ENCODE measurements around the gene SBF2. TPM values are rescaled to one million over a fixed set of nuclear protein-coding genes. Genes with fewer than 3 reads are reported as not detected.
"Not testable (repeated sequence)": the region's sequence is repeated elsewhere in the genome, so short reads cannot be mapped to it uniquely, and the experiment has no call there.

The SBF2 gene
- total RNA-seq, 2 experiments from 2014 or later, result 6.0 to 6.1 TPM

GRCh38 chr11:10041748-10042446 is 252.1 kb downstream of the SBF2 start:
- no peak for DNase-seq
- peaks cover 16% of the 10 kb centered on the region for H3K36me3 Mint-ChIP-seq
- H3K9me3 Mint-ChIP-seq, result peaks cover 14% of the 10 kb centered on the region
- no peak overlapping the region for H3K27ac Mint-ChIP-seq
- no peaks in the 10 kb centered on the region for H3K27me3 Mint-ChIP-seq
- no peak overlapping the region for H3K4me3 Mint-ChIP-seq
- no peaks in the 10 kb centered on the region for H3K4me1 Mint-ChIP-seq

- no peak for DNase-seq
- peaks cover 17% of the 10 kb centered on the region for H3K36me3 Mint-ChIP-seq
- H3K4me3 Mint-ChIP-seq, result no peak overlapping the region
- H3K9me3 Mint-ChIP-seq, result peaks cover 12% of the 10 kb centered on the region
- no peak overlapping the region for H3K27ac Mint-ChIP-seq
- no peaks in the 10 kb centered on the region for H3K4me1 Mint-ChIP-seq
- H3K27me3 Mint-ChIP-seq, result no peaks in the 10 kb centered on the region
Observed at GRCh38 chr11:10041332-10041731, 252.7 kb downstream of the SBF2 start.

DNA sequence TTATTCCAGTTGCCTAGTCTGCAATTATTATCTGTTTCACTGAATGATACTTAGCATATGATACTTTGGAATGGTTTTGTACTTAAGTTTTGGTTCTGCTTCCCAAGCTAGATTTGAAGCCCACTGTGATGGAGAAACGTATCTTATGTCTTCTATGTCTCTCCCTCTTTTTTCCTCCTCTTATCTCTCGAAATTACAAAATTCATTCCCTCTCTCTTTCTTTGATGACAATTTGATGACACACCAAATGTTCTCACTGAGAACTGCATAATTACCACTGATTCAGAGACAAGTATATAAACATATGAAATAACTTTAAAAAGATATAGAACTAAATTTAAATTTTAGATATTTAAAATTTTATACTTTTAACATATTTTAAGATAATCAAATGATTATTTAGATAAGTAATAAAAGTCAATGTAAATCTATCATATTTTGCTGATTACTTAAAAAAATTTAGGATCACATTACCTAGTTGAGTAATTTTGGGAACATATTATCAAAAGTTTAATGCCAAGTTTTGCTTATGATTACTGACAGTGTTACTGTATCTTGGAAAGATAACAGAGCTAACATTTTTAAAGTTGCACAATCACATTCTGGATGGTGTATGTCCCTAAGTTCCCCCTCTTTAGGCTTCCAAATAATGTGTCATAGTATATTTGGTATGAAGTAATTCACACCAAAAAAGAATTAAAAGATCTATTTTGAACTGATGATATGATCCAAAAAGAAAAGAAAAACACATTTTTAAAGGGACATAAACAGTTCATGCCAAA is 255.3 kb downstream of the SBF2 start:
- H3K4me1 Mint-ChIP-seq, result no peaks in the 10 kb centered on the region
- peaks cover 14% of the 10 kb centered on the region for H3K36me3 Mint-ChIP-seq
- DNase-seq, result no peak
- H3K4me3 Mint-ChIP-seq, result no peak overlapping the region
- H3K9me3 Mint-ChIP-seq, result peaks cover 7% of the 10 kb centered on the region
- no peaks in the 10 kb centered on the region for H3K27me3 Mint-ChIP-seq
- H3K27ac Mint-ChIP-seq, result no peak overlapping the region

DNA sequence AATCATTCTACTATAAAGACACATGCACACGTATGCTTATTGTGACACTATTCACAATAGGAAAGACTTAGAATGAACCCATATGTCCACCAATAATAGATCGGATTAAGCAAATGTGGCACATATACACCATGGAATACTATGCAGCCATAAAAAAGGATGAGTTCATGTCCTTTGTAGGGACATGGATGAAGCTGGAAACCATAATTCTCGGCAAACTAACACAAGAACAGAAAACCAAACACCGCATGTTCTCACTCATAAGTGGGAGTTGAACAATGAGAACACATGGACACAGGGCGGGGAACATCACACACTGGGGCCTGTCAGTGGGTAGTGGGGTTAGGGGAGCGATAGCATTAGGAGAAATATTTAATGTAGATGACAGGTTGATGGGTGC is 258.1 kb downstream of the SBF2 start:
- not testable (repeated sequence) for H3K4me3 Mint-ChIP-seq, H3K36me3 Mint-ChIP-seq, DNase-seq, H3K27me3 Mint-ChIP-seq, H3K4me1 Mint-ChIP-seq, H3K27ac Mint-ChIP-seq, H3K9me3 Mint-ChIP-seq

- H3K27me3 Mint-ChIP-seq, result no peaks in the 10 kb centered on the region
- H3K4me1 Mint-ChIP-seq, result no peaks in the 10 kb centered on the region
- no peak overlapping the region for H3K27ac Mint-ChIP-seq
- H3K36me3 Mint-ChIP-seq, result peaks cover 5% of the 10 kb centered on the region
- H3K4me3 Mint-ChIP-seq, result no peak overlapping the region
- H3K9me3 Mint-ChIP-seq, result peaks cover 5% of the 10 kb centered on the region
- DNase-seq, result no peak
Observed at GRCh38 chr11:10032935-10033334, 261.1 kb downstream of the SBF2 start.

DNA sequence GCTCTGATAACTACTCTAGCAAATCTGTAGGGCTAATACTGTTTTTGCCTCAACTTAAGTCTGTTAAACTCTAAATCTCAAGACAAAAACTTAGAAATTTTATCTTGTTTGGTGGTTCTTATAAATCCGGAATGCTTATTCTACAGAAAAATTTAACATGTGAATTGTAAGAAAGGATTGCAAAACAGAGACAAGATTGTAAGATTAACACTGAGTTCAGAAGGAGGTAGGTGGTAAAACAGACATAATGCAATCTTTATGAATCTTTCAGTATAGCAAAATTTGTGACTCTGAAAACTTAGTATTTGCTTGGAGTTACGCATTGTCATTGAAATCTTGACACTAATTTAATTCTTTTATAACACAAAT is 263.9 kb downstream of the SBF2 start:
- H3K4me3 Mint-ChIP-seq, result no peak overlapping the region
- no peaks in the 10 kb centered on the region for H3K9me3 Mint-ChIP-seq
- H3K27me3 Mint-ChIP-seq, result no peaks in the 10 kb centered on the region
- H3K36me3 Mint-ChIP-seq, result peaks cover 5% of the 10 kb centered on the region
- DNase-seq, result no peak
- no peak overlapping the region for H3K27ac Mint-ChIP-seq
- no peaks in the 10 kb centered on the region for H3K4me1 Mint-ChIP-seq

GRCh38 chr11:10029386-10030121 is 264.5 kb downstream of the SBF2 start:
- no peak for DNase-seq
- no peaks in the 10 kb centered on the region for H3K9me3 Mint-ChIP-seq
- H3K27ac Mint-ChIP-seq, result no peak overlapping the region
- H3K27me3 Mint-ChIP-seq, result no peaks in the 10 kb centered on the region
- peaks cover 5% of the 10 kb centered on the region for H3K36me3 Mint-ChIP-seq
- H3K4me1 Mint-ChIP-seq, result no peaks in the 10 kb centered on the region
- no peak overlapping the region for H3K4me3 Mint-ChIP-seq

DNA sequence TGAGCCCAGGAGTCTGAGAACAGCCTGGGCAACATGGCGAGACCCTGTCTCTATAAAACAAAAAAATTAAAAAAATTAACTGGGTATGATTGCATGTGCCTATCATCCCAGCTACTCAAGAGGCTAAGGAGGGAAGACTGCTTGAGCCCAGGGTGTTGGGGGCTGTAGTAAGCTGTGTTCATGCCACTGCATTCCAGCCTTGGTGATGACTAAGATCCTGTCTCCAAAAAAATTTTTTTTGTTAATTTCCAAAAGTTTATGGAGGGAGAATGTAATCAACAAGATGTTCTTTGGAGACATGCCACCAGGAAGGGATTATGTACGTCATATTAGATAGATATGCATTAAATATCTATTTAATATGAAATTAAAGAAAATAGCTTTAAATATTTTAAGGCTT is 267.5 kb downstream of the SBF2 start:
- H3K4me3 Mint-ChIP-seq, result no peak overlapping the region
- no peaks in the 10 kb centered on the region for H3K9me3 Mint-ChIP-seq
- H3K27me3 Mint-ChIP-seq, result no peaks in the 10 kb centered on the region
- peaks cover 5% of the 10 kb centered on the region for H3K4me1 Mint-ChIP-seq
- no peak for DNase-seq
- H3K36me3 Mint-ChIP-seq, result peaks cover 5% of the 10 kb centered on the region
- no peak overlapping the region for H3K27ac Mint-ChIP-seq

DNA sequence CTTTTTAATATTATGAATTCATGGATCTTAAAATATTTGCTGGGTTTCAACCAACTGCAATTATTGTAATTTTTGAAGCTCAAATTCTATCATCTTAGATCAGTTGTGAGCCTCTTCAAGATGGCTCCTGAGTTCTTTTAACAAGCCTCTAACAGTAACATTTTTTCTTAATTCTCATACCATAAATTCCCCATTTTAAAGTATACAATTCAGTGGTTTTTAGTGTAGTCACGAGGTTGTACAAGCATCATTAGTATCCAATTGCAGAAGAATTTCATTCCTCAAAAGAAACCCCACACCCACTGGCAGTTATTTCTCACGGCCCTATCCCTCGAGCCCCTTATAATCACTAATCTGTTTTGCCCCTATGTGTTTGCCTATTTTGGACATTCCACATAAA is 270.8 kb downstream of the SBF2 start:
- no peak overlapping the region for H3K27ac Mint-ChIP-seq
- H3K36me3 Mint-ChIP-seq, result peaks cover 5% of the 10 kb centered on the region
- no peaks in the 10 kb centered on the region for H3K27me3 Mint-ChIP-seq
- no peak overlapping the region for H3K4me3 Mint-ChIP-seq
- no peak for DNase-seq
- no peaks in the 10 kb centered on the region for H3K9me3 Mint-ChIP-seq
- peaks cover 13% of the 10 kb centered on the region for H3K4me1 Mint-ChIP-seq

DNA sequence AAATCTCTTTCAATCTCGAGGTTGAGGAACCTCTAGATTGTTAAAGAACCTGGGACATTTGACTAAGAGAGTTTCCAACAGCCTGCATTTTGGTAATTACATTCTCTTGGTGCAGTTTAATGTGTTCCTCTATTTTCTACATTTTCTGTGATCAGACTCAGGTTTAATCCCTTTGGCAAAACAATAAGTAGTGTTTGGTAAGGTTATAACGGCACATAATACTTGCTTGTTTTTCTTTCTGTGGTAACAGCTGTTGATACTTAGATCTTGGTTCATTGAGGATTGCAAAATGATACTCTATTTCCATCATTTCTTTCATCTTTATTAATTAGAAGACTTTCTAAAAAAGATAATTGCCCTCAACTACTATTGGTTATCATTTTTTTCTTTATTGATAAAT is 271.3 kb downstream of the SBF2 start:
- peaks cover 2% of the 10 kb centered on the region for H3K36me3 Mint-ChIP-seq
- no peak for DNase-seq
- no peak overlapping the region for H3K27ac Mint-ChIP-seq
- H3K4me1 Mint-ChIP-seq, result peaks cover 13% of the 10 kb centered on the region
- H3K9me3 Mint-ChIP-seq, result no peaks in the 10 kb centered on the region
- no peaks in the 10 kb centered on the region for H3K27me3 Mint-ChIP-seq
- H3K4me3 Mint-ChIP-seq, result no peak overlapping the region

DNA sequence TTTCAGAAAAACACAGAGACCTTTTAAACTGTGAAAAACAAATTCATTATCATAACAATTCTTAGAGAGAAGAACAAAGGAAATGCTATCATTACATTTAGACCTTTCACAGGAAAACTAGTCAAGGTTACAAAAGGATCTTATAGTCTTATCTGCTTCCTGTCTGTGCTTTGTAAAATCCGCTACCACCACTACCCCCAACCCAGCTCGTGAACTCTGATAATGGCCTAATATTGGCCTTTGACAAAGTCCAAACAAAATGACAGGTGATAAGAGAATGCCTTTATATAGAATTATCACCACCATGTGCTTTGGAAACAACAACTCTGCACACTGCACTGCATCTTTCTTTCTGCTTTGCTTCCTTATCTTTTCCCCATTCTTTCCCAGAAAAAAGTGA is 272.5 kb downstream of the SBF2 start:
- no peak overlapping the region for H3K27ac Mint-ChIP-seq

GRCh38 chr11:10019906-10020682 is 273.9 kb downstream of the SBF2 start:
- no peaks in the 10 kb centered on the region for H3K27me3 Mint-ChIP-seq
- H3K4me3 Mint-ChIP-seq, result no peak overlapping the region
- H3K36me3 Mint-ChIP-seq, result peaks cover 10% of the 10 kb centered on the region
- peaks cover 13% of the 10 kb centered on the region for H3K4me1 Mint-ChIP-seq
- no peak for DNase-seq
- no peaks in the 10 kb centered on the region for H3K9me3 Mint-ChIP-seq
- H3K27ac Mint-ChIP-seq, result no peak overlapping the region

More for the DNA sequence above, 272.5 kb downstream of the SBF2 start:
- H3K36me3 Mint-ChIP-seq, result peaks cover 5% of the 10 kb centered on the region
- no peak for DNase-seq
- H3K4me3 Mint-ChIP-seq, result no peak overlapping the region
- H3K27me3 Mint-ChIP-seq, result no peaks in the 10 kb centered on the region
- no peaks in the 10 kb centered on the region for H3K9me3 Mint-ChIP-seq
- peaks cover 13% of the 10 kb centered on the region for H3K4me1 Mint-ChIP-seq

GRCh38 chr11:10017911-10018310 is 276.1 kb downstream of the SBF2 start:
- Mint-ChIP-seq H3K4me3 (no peak overlapping the region), H3K27me3 (no peaks in the 10 kb centered on the region), H3K27ac (no peak overlapping the region), H3K36me3 (peaks cover 20% of the 10 kb centered on the region), H3K9me3 (peaks cover 11% of the 10 kb centered on the region), H3K4me1 (peaks cover 13% of the 10 kb centered on the region)
- no peak for DNase-seq

DNA sequence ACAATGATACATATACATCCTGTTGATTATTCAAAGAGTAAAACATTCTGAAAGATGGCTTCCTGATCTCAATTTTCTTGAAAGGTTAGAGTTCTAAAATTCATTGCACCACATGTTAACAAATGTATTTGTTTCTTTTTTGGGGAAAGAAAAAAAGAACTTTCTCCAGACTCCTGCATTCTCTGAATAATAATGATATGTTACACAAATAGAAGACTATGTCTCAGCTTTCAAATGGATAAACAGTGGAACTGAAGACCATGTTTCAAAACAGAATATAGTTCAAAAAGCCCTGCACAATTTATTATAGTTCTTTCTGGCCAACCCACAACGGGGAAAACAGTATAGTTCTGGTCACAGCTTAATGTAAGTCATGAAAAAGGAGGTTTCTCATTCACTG is 277.0 kb downstream of the SBF2 start:
- Mint-ChIP-seq H3K4me3 (no peak overlapping the region), H3K9me3 (peaks cover 15% of the 10 kb centered on the region), H3K4me1 (peaks cover 11% of the 10 kb centered on the region), H3K36me3 (peaks cover 22% of the 10 kb centered on the region), H3K27ac (no peak overlapping the region), H3K27me3 (no peaks in the 10 kb centered on the region)
- DNase-seq, result no peak

DNA sequence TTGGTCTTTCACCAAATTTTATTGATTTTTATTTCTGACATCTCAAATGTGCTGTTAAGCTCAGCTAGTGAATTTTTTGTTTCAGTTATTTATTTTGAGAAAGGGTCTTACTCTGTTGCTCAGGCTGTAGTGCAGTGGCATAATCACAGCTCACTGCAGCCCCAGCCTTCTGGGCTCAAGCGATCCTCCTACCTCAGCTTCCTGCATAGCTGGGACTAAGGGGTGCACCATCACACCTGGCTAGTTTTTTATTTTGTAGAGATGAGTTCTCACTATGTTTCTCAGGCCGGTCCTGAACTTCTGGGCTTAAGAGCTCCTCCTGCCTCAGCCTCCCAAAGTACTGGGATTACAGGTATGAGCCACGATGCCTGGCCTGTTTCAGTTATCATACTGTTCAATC is 282.0 kb downstream of the SBF2 start:
- H3K9me3 Mint-ChIP-seq, result peaks cover 27% of the 10 kb centered on the region
- no peak for DNase-seq
- H3K36me3 Mint-ChIP-seq, result peaks cover 36% of the 10 kb centered on the region
- H3K27ac Mint-ChIP-seq, result no peak overlapping the region
- no peaks in the 10 kb centered on the region for H3K4me1 Mint-ChIP-seq
- no peaks in the 10 kb centered on the region for H3K27me3 Mint-ChIP-seq
- H3K4me3 Mint-ChIP-seq, result no peak overlapping the region

All from activated naive CD8-positive, alpha-beta T cell treated with anti-CD3 and anti-CD28 coated beads for 36 hours (primary cell).